Lower leg skin (tissue), 3 donors: ENCODE measurements around the gene ABCA4.

ENCODE experiments used
- POLR2A ChIP-seq, 2 donors: fragments of 450-650 bp; IDR thresholded peaks; one replicate each; pipeline ENCODE4 v1.6.1; 2016 to 2017; ENCODE audit warnings: antibody characterized with exemption in 2 of 2, mild to moderate bottlenecking in 1 of 2, moderate library complexity in 1 of 2
- TF ChIP-seq, protein P1 (sequence below), 3 donors: fragments of 450-650 bp; IDR thresholded peaks; one replicate each; pipeline ENCODE4 v1.5.1; 2016; ENCODE audit warnings: antibody characterized with exemption in 3 of 3, mild to moderate bottlenecking in 3 of 3, moderate library complexity in 2 of 3

GRCh38 chr1:94015489-94015817, 105.5 kb downstream of the ABCA4 start:
- TF ChIP-seq, protein P1, sequence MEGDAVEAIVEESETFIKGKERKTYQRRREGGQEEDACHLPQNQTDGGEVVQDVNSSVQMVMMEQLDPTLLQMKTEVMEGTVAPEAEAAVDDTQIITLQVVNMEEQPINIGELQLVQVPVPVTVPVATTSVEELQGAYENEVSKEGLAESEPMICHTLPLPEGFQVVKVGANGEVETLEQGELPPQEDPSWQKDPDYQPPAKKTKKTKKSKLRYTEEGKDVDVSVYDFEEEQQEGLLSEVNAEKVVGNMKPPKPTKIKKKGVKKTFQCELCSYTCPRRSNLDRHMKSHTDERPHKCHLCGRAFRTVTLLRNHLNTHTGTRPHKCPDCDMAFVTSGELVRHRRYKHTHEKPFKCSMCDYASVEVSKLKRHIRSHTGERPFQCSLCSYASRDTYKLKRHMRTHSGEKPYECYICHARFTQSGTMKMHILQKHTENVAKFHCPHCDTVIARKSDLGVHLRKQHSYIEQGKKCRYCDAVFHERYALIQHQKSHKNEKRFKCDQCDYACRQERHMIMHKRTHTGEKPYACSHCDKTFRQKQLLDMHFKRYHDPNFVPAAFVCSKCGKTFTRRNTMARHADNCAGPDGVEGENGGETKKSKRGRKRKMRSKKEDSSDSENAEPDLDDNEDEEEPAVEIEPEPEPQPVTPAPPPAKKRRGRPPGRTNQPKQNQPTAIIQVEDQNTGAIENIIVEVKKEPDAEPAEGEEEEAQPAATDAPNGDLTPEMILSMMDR (IDR thresholded peaks at IDR 0.05), result no peak
- no peak for TF ChIP-seq POLR2A (IDR thresholded peaks at IDR 0.05)
